Fibroblast of villous mesenchyme (primary cell): ENCODE measurements around the gene MTUS2. TPM values are rescaled to one million over a fixed set of nuclear protein-coding genes. Genes with fewer than 3 reads are reported as not detected.
A peak's percentile ranks its signal among the peaks of the same experiment; 100 is the strongest.

Experiments used
- DNase-seq: peaks from one replicate; pipeline ENCODE4 v3.0.0-alpha.2; 2010; ENCODE audit warnings: low read depth
- H3K4me3 ChIP-seq: 2 replicates; pipeline ENCODE4 v1.5.1; 2011; ENCODE audit warnings: low read depth, mild to moderate bottlenecking, low read length
- CTCF ChIP-seq: IDR thresholded peaks from 2 replicates; pipeline ENCODE4 v1.5.1; 2012; ENCODE audit warnings: low read depth, mild to moderate bottlenecking, low read length; ENCODE audit not compliant: insufficient read depth
- total RNA-seq: library from RNA; depleted of rRNA; stranded (reverse); fragments of >200 nt; gene quantifications from 2 replicates; pipeline ENCODE4 v1.2.3, GENCODE V29; 2012

The MTUS2 gene
- total RNA-seq, 1 donor: 1.3 TPM

- DNase-seq: no peak
- H3K4me3 ChIP-seq: no peak overlapping the region
- no peak for TF ChIP-seq CTCF
Measured at GRCh38 chr13:29154390-29154789, 334.3 kb downstream of the MTUS2 start.

- H3K4me3 ChIP-seq: no peak overlapping the region
- TF ChIP-seq CTCF: no peak
- DNase-seq: no peak
Measured at GRCh38 chr13:29156136-29156535, 336.0 kb downstream of the MTUS2 start.

- no peak for DNase-seq
- no peak for TF ChIP-seq CTCF
- H3K4me3 ChIP-seq: no peak overlapping the region
Measured at GRCh38 chr13:29159871-29160270, 339.7 kb downstream of the MTUS2 start.

GRCh38 chr13:29160862-29161261 lies 340.7 kb downstream of the MTUS2 start:
- TF ChIP-seq CTCF: no peak
- no peak for DNase-seq
- H3K4me3 ChIP-seq: no peak overlapping the region

GRCh38 chr13:29161676-29162075 lies 341.5 kb downstream of the MTUS2 start:
- no peak overlapping the region for H3K4me3 ChIP-seq
- no peak for TF ChIP-seq CTCF
- no peak for DNase-seq

- no peak for TF ChIP-seq CTCF
- DNase-seq: peak; percentile 43
- no peak overlapping the region for H3K4me3 ChIP-seq
Measured at GRCh38 chr13:29162638-29163235, 342.6 kb downstream of the MTUS2 start.

GRCh38 chr13:29164116-29164515 lies 344.0 kb downstream of the MTUS2 start:
- TF ChIP-seq CTCF: no peak
- DNase-seq: no peak
- H3K4me3 ChIP-seq: no peak overlapping the region
